ENCODE results near the gene IL10RB.

- TF ChIP-seq CTCF (IDR thresholded peaks at IDR 0.05) = no peak
- no peak for TF ChIP-seq POLR2A (IDR thresholded peaks at IDR 0.05)
Measured at GRCh38 chr21:33293136-33293535, 27.0 kb downstream of the IL10RB start.

Measured in transverse colon (tissue), 3 donors.